Stimulated activated CD8-positive, alpha-beta memory T cell treated with anti-CD3 and anti-CD28 coated beads, Interleukin-7, amount 100 ng/mL, for 1 hour (primary cell): ENCODE measurements around the gene TMIE.

Experiments used
- DNase-seq, 2 donors: peaks; one replicate each; pipeline ENCODE4 v3.0.0-alpha.2; 2020; ENCODE audit warnings: low read depth in 2 of 2

Gene TMIE

GRCh38 chr3:46701181-46701939 is at the start of gene TMIE:
Gene TMIE, plus strand, starts transcription at chr3:46701392. Its CDS starts 96 bp downstream, at chr3:46701488.
- DNase-seq = no peak

GRCh38 chr3:46655271-46655670 is 45.9 kb upstream of the TMIE start:
- no peak for DNase-seq

GRCh38 chr3:46656778-46657556 is 44.2 kb upstream of the TMIE start:
- no peak for DNase-seq

- DNase-seq = no peak
Observed at GRCh38 chr3:46659285-46659684, 41.9 kb upstream of the TMIE start.

- no peak for DNase-seq
Observed at GRCh38 chr3:46660003-46660402, 41.2 kb upstream of the TMIE start.

GRCh38 chr3:46660543-46661523 is 40.4 kb upstream of the TMIE start:
- DNase-seq = no peak

- DNase-seq = no peak
Observed at GRCh38 chr3:46661776-46662766, 39.1 kb upstream of the TMIE start.

- DNase-seq = no peak
Observed at GRCh38 chr3:46662771-46663551, 38.2 kb upstream of the TMIE start.

- no peak for DNase-seq
Observed at GRCh38 chr3:46663591-46664135, 37.5 kb upstream of the TMIE start.

GRCh38 chr3:46664188-46664970 is 36.8 kb upstream of the TMIE start:
- no peak for DNase-seq

GRCh38 chr3:46664971-46665762 is 36.0 kb upstream of the TMIE start:
- DNase-seq = no peak

GRCh38 chr3:46665763-46666452 is 35.3 kb upstream of the TMIE start:
- no peak for DNase-seq

GRCh38 chr3:46666453-46666845 is 34.7 kb upstream of the TMIE start:
- no peak for DNase-seq

- no peak for DNase-seq
Observed at GRCh38 chr3:46667061-46667621, 34.1 kb upstream of the TMIE start.

GRCh38 chr3:46667657-46668056 is 33.5 kb upstream of the TMIE start:
- no peak for DNase-seq

GRCh38 chr3:46668116-46668515 is 33.1 kb upstream of the TMIE start:
- DNase-seq = no peak

GRCh38 chr3:46668591-46668990 is 32.6 kb upstream of the TMIE start:
- DNase-seq = no peak
